Fibroblast of lung (primary cell): ENCODE data around the gene DLX6. TPM values are rescaled to one million over a fixed set of nuclear protein-coding genes. Genes with fewer than 3 reads are reported as not detected.

Experiments used
- DNase-seq, 2 donors: peaks; one replicate each; pipeline versions ENCODE4 v3.0.0 to v3.0.0-alpha.2; 2010; ENCODE audit warnings: low read depth in 2 of 2
- H2AFZ ChIP-seq: 2 replicates; pipeline ENCODE4 v1.5.1; 2012; ENCODE audit warnings: low read length, control low read depth, inconsistent platforms
- H3K27ac ChIP-seq: 2 replicates; pipeline ENCODE4 v1.5.1; 2011; ENCODE audit warnings: low read length, control low read depth; ENCODE audit not compliant: insufficient read depth
- H3K27me3 ChIP-seq: 2 replicates; pipeline ENCODE4 v1.5.1; 2011; ENCODE audit warnings: mild to moderate bottlenecking, low read length; ENCODE audit not compliant: control insufficient read depth, insufficient read depth
- H3K36me3 ChIP-seq: 2 replicates; pipeline ENCODE4 v1.5.1; 2011; ENCODE audit warnings: low read length; ENCODE audit not compliant: control insufficient read depth, insufficient read depth
- H3K4me1 ChIP-seq: 2 replicates; pipeline ENCODE4 v1.5.1; 2011; ENCODE audit warnings: low read length; ENCODE audit not compliant: control insufficient read depth, insufficient read depth; ENCODE audit errors: extremely low read depth
- H3K4me2 ChIP-seq: 2 replicates; pipeline ENCODE4 v1.5.1; 2011; ENCODE audit warnings: low read length, control low read depth; ENCODE audit not compliant: insufficient read depth; ENCODE audit errors: extremely low read depth
- H3K4me3 ChIP-seq, 4 experiments: fragments of 200-600 bp in 1 of 4; sonication (generic) in 1 of 4; replicated peaks in 1 of 4; 2 replicates each; pipeline ENCODE4 v1.5.1; 2011 to 2016; ENCODE audit warnings: low read length in 4 of 4, low read depth in 3 of 4, mild to moderate bottlenecking in 3 of 4, control low read depth in 2 of 4, inconsistent platforms in 1 of 4, mixed read lengths in 1 of 4; ENCODE audit not compliant: insufficient read depth in 1 of 4; ENCODE audit errors: control extremely low read depth in 1 of 4
- H3K79me2 ChIP-seq: 2 replicates; pipeline ENCODE4 v1.5.1; 2012; ENCODE audit warnings: mild to moderate bottlenecking, low read length, inconsistent platforms; ENCODE audit not compliant: control insufficient read depth, insufficient read depth
- H3K9ac ChIP-seq: 2 replicates; pipeline ENCODE4 v1.5.1; 2011; ENCODE audit warnings: mild to moderate bottlenecking, low read length, control low read depth; ENCODE audit not compliant: insufficient read depth
- H3K9me3 ChIP-seq: 2 replicates; pipeline ENCODE4 v1.5.1; 2012; ENCODE audit warnings: low read depth, low read length; ENCODE audit not compliant: control insufficient read depth, insufficient read depth
- H4K20me1 ChIP-seq: 2 replicates; pipeline ENCODE4 v1.5.1; 2011; ENCODE audit warnings: low read length; ENCODE audit not compliant: control insufficient read depth, insufficient read depth; ENCODE audit errors: extremely low read depth
- CTCF ChIP-seq, 2 donors: IDR thresholded peaks in 1 of 2; conservative IDR thresholded peaks in 1 of 2; 1 replicate in 1 of 2; 2 replicates in 1 of 2; pipeline ENCODE4 v1.5.1; 2011 to 2012; ENCODE audit warnings: low read length in 2 of 2, control low read depth in 1 of 2, inconsistent platforms in 1 of 2, low read depth in 1 of 2, mild to moderate bottlenecking in 1 of 2
- EZH2 ChIP-seq: IDR thresholded peaks from 2 replicates; pipeline ENCODE4 v1.5.1; 2012; ENCODE audit warnings: low read length, control low read depth, mild to moderate bottlenecking; ENCODE audit errors: missing control alignments
- polyA plus RNA-seq, 2 donors: library from polyadenylated mRNA; depleted of rRNA in 1 of 2; stranded (reverse) in 1 of 2; unstranded in 1 of 2; fragments of >200 nt; gene quantifications; 2 replicates each; pipeline ENCODE4 v1.2.1, GENCODE V29; 2011 to 2012; ENCODE audit warnings: missing spikeins in 1 of 2
- total RNA-seq: library from RNA; depleted of rRNA; stranded (reverse); fragments of >200 nt; gene quantifications from 2 replicates; pipeline ENCODE4 v1.2.1, GENCODE V29; 2014

The DLX6 gene
- total and polyA plus RNA-seq, 2 donors (not counting 1 experiment from before 2014, with no cell fraction given), result under 0.01 TPM; not detected in 1

- H3K4me1 ChIP-seq, result no peaks in the 10 kb centered on the region
- H3K36me3 ChIP-seq, result no peaks in the 10 kb centered on the region
- TF ChIP-seq EZH2 (no peak), CTCF (conservative IDR thresholded peaks at IDR 0.05 in 1 of 2, IDR thresholded peaks at IDR 0.05 in 1 of 2; ENCODE audit: low read depth in 1 of 2, low read length in 2 of 2) (no peak)
- no peaks in the 10 kb centered on the region for H4K20me1 ChIP-seq
- no peaks in the 10 kb centered on the region for H3K79me2 ChIP-seq
- peaks cover 50% of the 10 kb centered on the region for H3K27me3 ChIP-seq
- H3K4me2 ChIP-seq, result peak overlapping the region; percentile 69
- no peak overlapping the region for H2AFZ ChIP-seq
- H3K9ac ChIP-seq, result no peak overlapping the region
- DNase-seq, result no peak
- H3K9me3 ChIP-seq, result no peaks in the 10 kb centered on the region
- no peak overlapping the region for H3K27ac ChIP-seq
- peak overlapping the region in 1 of 4 experiments; percentile 49 for H3K4me3 ChIP-seq
Observed at GRCh38 chr7:97004247-97005182, 838 bp upstream of the DLX6 start.

DNA sequence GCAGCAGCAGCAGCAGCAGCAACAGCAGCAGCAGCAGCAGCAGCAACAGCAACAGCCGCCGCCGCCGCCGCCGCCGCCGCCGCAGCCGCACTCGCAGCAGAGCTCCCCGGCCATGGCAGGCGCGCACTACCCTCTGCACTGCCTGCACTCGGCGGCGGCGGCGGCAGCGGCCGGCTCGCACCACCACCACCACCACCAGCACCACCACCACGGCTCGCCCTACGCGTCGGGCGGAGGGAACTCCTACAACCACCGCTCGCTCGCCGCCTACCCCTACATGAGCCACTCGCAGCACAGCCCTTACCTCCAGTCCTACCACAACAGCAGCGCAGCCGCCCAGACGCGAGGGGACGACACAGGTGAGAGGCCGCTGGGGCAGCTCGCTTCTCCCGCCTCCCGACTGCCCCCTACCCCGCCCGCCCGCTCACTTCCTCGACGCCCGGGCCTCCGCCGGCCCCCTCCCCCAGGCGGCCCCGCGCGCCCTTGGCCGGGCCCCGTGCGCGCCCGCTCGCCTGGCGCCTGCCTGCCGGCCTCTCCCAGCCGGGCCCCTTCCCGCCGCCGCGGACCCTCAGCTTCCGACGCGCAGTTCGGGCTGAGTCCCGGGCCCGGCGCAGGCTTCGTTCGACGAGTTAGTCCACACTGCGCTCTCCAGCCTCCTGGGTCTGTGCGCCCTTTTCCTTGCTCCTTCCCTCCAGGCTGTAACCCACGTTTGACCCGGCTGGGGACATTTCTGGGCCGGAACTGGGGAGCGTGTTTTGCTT, 882 bp downstream of the DLX6 start:
- H3K4me2 ChIP-seq, result peak overlapping the region; percentile 60
- DNase-seq, result peak; percentile 17 to 23
- H3K27ac ChIP-seq, result no peak overlapping the region

More for the DNA sequence above, 882 bp downstream of the DLX6 start:
- H3K9me3 ChIP-seq, result no peaks in the 10 kb centered on the region
- no peaks in the 10 kb centered on the region for H4K20me1 ChIP-seq
- H3K36me3 ChIP-seq, result no peaks in the 10 kb centered on the region
- peak overlapping the region in 3 of 4 experiments; percentile 16 to 49 (median 19) for H3K4me3 ChIP-seq
- no peak overlapping the region for H3K9ac ChIP-seq
- no peaks in the 10 kb centered on the region for H3K79me2 ChIP-seq
- no peak for TF ChIP-seq CTCF (conservative IDR thresholded peaks at IDR 0.05 in 1 of 2, IDR thresholded peaks at IDR 0.05 in 1 of 2; ENCODE audit: low read depth in 1 of 2, low read length in 2 of 2)
- TF ChIP-seq EZH2, result peak; percentile 79
- no peak overlapping the region for H2AFZ ChIP-seq
- no peaks in the 10 kb centered on the region for H3K4me1 ChIP-seq
- H3K27me3 ChIP-seq, result peaks cover 55% of the 10 kb centered on the region
